ENCODE measurements around the gene ABCC2.
"Not testable (repeated sequence)": the region's sequence is repeated elsewhere in the genome, so short reads cannot be mapped to it uniquely, and the experiment has no call there.

DNA sequence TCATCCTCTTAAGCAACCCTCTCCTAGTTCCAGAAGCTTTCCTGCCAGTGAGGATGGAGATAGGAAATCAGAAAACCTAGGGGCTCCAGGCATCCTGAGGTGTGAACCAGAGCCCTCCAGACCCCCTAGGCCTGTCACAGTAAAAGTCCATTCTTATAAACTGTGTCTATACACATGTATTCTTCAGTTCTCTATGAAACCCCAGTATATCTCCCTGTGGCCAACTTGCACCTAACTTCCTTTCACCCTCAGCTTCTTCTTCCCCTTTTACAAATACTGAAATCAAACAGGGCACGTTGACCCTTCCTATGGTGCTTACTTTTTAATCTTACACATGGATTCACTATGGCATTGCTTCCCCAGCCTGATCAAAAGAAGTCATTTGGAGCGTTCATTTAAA lies 58.4 kb downstream of the ABCC2 start:
- TF ChIP-seq, protein P1, sequence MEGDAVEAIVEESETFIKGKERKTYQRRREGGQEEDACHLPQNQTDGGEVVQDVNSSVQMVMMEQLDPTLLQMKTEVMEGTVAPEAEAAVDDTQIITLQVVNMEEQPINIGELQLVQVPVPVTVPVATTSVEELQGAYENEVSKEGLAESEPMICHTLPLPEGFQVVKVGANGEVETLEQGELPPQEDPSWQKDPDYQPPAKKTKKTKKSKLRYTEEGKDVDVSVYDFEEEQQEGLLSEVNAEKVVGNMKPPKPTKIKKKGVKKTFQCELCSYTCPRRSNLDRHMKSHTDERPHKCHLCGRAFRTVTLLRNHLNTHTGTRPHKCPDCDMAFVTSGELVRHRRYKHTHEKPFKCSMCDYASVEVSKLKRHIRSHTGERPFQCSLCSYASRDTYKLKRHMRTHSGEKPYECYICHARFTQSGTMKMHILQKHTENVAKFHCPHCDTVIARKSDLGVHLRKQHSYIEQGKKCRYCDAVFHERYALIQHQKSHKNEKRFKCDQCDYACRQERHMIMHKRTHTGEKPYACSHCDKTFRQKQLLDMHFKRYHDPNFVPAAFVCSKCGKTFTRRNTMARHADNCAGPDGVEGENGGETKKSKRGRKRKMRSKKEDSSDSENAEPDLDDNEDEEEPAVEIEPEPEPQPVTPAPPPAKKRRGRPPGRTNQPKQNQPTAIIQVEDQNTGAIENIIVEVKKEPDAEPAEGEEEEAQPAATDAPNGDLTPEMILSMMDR (conservative IDR thresholded peaks at IDR 0.05 in 1 of 2, IDR thresholded peaks at IDR 0.05 in 1 of 2; ENCODE audit: extremely low read depth in 1 of 2, insufficient read depth in 1 of 2, low read depth in 1 of 2, low read length in 2 of 2) = not testable (repeated sequence)
- TF ChIP-seq EZH2 (IDR thresholded peaks at IDR 0.05; ENCODE audit: borderline replicate concordance, low read length) = not testable (repeated sequence)

Measured in mammary epithelial cell (primary cell).